ENCODE results near the gene SLTM. TPM values are rescaled to one million over a fixed set of nuclear protein-coding genes. Genes with fewer than 3 reads are reported as not detected.

Gene SLTM
- polyA plus RNA-seq, 1 of the 3 experiments (the other 2 are of a cell fraction): 54.3 TPM

- no peak for TF ChIP-seq CHD2 (IDR thresholded peaks at IDR 0.05; ENCODE audit: low read length, partially characterized antibody)
- TF ChIP-seq RFX5 (IDR thresholded peaks at IDR 0.05; ENCODE audit: low read length): no peak
- TF ChIP-seq EZH2phosphoT487 (IDR thresholded peaks at IDR 0.05; ENCODE audit: borderline replicate concordance, low read depth): no peak
- no peak for TF ChIP-seq TCF12 (IDR thresholded peaks at IDR 0.05)
- TF ChIP-seq RAD21 (IDR thresholded peaks at IDR 0.05; ENCODE audit: low read length): no peak
- TF ChIP-seq JUND (IDR thresholded peaks at IDR 0.05): no peak
- no peak overlapping the region for H3K4me3 ChIP-seq (ENCODE audit: low read depth in 2 of 2, low read length in 1 of 2)
- H4K20me1 ChIP-seq (ENCODE audit: insufficient read depth): no peaks in the 10 kb centered on the region
- H3K79me2 ChIP-seq (ENCODE audit: insufficient read depth): no peaks in the 10 kb centered on the region
- H2AFZ ChIP-seq (ENCODE audit: low read depth): peak overlapping the region; percentile 16; the same call in 1 of the 2 replicates
- H3F3A ChIP-seq (replicated peaks; ENCODE audit: insufficient read depth): no peaks in the 10 kb centered on the region
- H3K9me3 ChIP-seq: no peaks in the 10 kb centered on the region
- no peaks in the 10 kb centered on the region for H3K9me2 ChIP-seq
- no peak overlapping the region; the same call in 1 of the 2 replicates for H3K4me2 ChIP-seq
- no peak overlapping the region for H3K27ac ChIP-seq (ENCODE audit: low read depth in 2 of 2, low read length in 1 of 2)
- no peak for DNase-seq
- no peaks in the 10 kb centered on the region for H3K4me1 ChIP-seq (ENCODE audit: control insufficient read depth in 1 of 2, insufficient read depth in 2 of 2, low read depth in 1 of 2, low read length in 1 of 2)
- CTCF ChIA-PET: interaction anchor here (1.0 to 2.1 kb wide), 4 partner anchors 493 to 551 kb away, joined by 3 to 6 read pairs (median 4); no protein-coding TSS in a partner anchor
- no peak overlapping the region for H3K9ac ChIP-seq
- POLR2A ChIA-PET: no interaction called here
- no peaks in the 10 kb centered on the region for H3K27me3 ChIP-seq (ENCODE audit: insufficient read depth)
- 89% methylated on average over 6 of the region's 6 CpGs for WGBS (ENCODE audit: low lambda C conversion rate)
- H3K36me3 ChIP-seq (replicated peaks in 1 of 2; ENCODE audit: control insufficient read depth in 1 of 2, insufficient read depth in 2 of 2, low read length in 1 of 2): no peaks in the 10 kb centered on the region
These were observed 48.5 kb upstream of the SLTM start for GRCh38 chr15:58981808-58982475.

- TF ChIP-seq RAD21 (IDR thresholded peaks at IDR 0.05; ENCODE audit: low read length) (peak; percentile 78), ELF1 (IDR thresholded peaks at IDR 0.05) (no peak), CTCF (IDR thresholded peaks at IDR 0.05) (peak; percentile 70), TEAD4 (IDR thresholded peaks at IDR 0.05; ENCODE audit: borderline replicate concordance, insufficient read depth) (no peak), SMC3 (IDR thresholded peaks at IDR 0.05; ENCODE audit: low read depth, low read length) (peak; percentile 42)
- H2AFZ ChIP-seq (ENCODE audit: low read depth): 0 out of 2 replicates have a peak overlapping the region, but pooled peaks have one; percentile 47
- POLR2A ChIA-PET: interaction anchor here (1.0 kb wide), 1 partner anchor 512 kb away, joined by 3 read pairs; no protein-coding TSS in a partner anchor
- no peaks in the 10 kb centered on the region for H3K4me1 ChIP-seq (ENCODE audit: control insufficient read depth in 1 of 2, insufficient read depth in 2 of 2, low read depth in 1 of 2, low read length in 1 of 2)
- no peak overlapping the region for H3K27ac ChIP-seq (ENCODE audit: low read depth in 2 of 2, low read length in 1 of 2)
- no peaks in the 10 kb centered on the region for H3F3A ChIP-seq (replicated peaks; ENCODE audit: insufficient read depth)
- H3K79me2 ChIP-seq (ENCODE audit: insufficient read depth): no peaks in the 10 kb centered on the region
- no peaks in the 10 kb centered on the region for H3K9me2 ChIP-seq
- no peaks in the 10 kb centered on the region for H3K9me3 ChIP-seq
- whole genome bisulfite sequencing (ENCODE audit: low lambda C conversion rate): under 1% methylated on average over 5 of the region's 5 CpGs
- H3K4me3 ChIP-seq (ENCODE audit: low read depth in 2 of 2, low read length in 1 of 2): no peak overlapping the region
- CTCF ChIA-PET: interaction anchor here (0.6 to 3.7 kb wide), 26 partner anchors 10 to 752 kb away, joined by 3 to 20 read pairs (median 4); no protein-coding TSS in a partner anchor
- peak; percentile 34 for DNase-seq
- no peak overlapping the region for H3K9ac ChIP-seq
- H3K27me3 ChIP-seq (ENCODE audit: insufficient read depth): no peaks in the 10 kb centered on the region
- no peaks in the 10 kb centered on the region for H4K20me1 ChIP-seq (ENCODE audit: insufficient read depth)
- no peaks in the 10 kb centered on the region for H3K36me3 ChIP-seq (replicated peaks in 1 of 2; ENCODE audit: control insufficient read depth in 1 of 2, insufficient read depth in 2 of 2, low read length in 1 of 2)
- H3K4me2 ChIP-seq: no peak overlapping the region
These were observed 47.0 kb upstream of the SLTM start for GRCh38 chr15:58980351-58980939.
